ENCODE data around the gene LGR4. TPM values are rescaled to one million over a fixed set of nuclear protein-coding genes. Genes with fewer than 3 reads are reported as not detected.

The LGR4 gene
- total and polyA plus RNA-seq, 9 of the 15 experiments (the other 6 are each of a cell fraction or from before 2014, with no cell fraction given): 0.94 to 10.1 (median 5.8) TPM

GRCh38 chr11:27372164-27372563 lies 100.4 kb downstream of the LGR4 start (continued):
- TF ChIP-seq NKRF (IDR thresholded peaks at IDR 0.05; ENCODE audit: borderline replicate concordance) (no peak), STAG1 (CRISPR knock-in tag; IDR thresholded peaks at IDR 0.05; ENCODE audit: borderline replicate concordance) (no peak), RBM25 (IDR thresholded peaks at IDR 0.05; ENCODE audit: low read depth, low read length, severe bottlenecking) (no peak), ESRRB (CRISPR knock-in tag; IDR thresholded peaks at IDR 0.05; ENCODE audit: borderline replicate concordance) (no peak), NFE2 (IDR thresholded peaks at IDR 0.05; ENCODE audit: low read depth) (0 out of 2 replicates have a peak, but pooled peaks have one; percentile 1), RB1 (IDR thresholded peaks at IDR 0.05; ENCODE audit: low read depth) (no peak; the same call in 1 of the 2 replicates), MAFK (IDR thresholded peaks at IDR 0.05; ENCODE audit: low read length) (no peak), CHD4 (IDR thresholded peaks at IDR 0.05; ENCODE audit: insufficient read depth, insufficient replicate concordance, low read depth, low read length, poor library complexity, severe bottlenecking) (no peak), NFIX (CRISPR knock-in tag; IDR thresholded peaks at IDR 0.05; ENCODE audit: low read depth) (no peak), DACH1 (IDR thresholded peaks at IDR 0.05; ENCODE audit: partially characterized antibody) (no peak), ZNF589 (CRISPR knock-in tag; IDR thresholded peaks at IDR 0.05; ENCODE audit: low read depth) (0 out of 2 replicates have a peak, but pooled peaks have one; percentile 39)
- TF ChIP-seq, protein P1, sequence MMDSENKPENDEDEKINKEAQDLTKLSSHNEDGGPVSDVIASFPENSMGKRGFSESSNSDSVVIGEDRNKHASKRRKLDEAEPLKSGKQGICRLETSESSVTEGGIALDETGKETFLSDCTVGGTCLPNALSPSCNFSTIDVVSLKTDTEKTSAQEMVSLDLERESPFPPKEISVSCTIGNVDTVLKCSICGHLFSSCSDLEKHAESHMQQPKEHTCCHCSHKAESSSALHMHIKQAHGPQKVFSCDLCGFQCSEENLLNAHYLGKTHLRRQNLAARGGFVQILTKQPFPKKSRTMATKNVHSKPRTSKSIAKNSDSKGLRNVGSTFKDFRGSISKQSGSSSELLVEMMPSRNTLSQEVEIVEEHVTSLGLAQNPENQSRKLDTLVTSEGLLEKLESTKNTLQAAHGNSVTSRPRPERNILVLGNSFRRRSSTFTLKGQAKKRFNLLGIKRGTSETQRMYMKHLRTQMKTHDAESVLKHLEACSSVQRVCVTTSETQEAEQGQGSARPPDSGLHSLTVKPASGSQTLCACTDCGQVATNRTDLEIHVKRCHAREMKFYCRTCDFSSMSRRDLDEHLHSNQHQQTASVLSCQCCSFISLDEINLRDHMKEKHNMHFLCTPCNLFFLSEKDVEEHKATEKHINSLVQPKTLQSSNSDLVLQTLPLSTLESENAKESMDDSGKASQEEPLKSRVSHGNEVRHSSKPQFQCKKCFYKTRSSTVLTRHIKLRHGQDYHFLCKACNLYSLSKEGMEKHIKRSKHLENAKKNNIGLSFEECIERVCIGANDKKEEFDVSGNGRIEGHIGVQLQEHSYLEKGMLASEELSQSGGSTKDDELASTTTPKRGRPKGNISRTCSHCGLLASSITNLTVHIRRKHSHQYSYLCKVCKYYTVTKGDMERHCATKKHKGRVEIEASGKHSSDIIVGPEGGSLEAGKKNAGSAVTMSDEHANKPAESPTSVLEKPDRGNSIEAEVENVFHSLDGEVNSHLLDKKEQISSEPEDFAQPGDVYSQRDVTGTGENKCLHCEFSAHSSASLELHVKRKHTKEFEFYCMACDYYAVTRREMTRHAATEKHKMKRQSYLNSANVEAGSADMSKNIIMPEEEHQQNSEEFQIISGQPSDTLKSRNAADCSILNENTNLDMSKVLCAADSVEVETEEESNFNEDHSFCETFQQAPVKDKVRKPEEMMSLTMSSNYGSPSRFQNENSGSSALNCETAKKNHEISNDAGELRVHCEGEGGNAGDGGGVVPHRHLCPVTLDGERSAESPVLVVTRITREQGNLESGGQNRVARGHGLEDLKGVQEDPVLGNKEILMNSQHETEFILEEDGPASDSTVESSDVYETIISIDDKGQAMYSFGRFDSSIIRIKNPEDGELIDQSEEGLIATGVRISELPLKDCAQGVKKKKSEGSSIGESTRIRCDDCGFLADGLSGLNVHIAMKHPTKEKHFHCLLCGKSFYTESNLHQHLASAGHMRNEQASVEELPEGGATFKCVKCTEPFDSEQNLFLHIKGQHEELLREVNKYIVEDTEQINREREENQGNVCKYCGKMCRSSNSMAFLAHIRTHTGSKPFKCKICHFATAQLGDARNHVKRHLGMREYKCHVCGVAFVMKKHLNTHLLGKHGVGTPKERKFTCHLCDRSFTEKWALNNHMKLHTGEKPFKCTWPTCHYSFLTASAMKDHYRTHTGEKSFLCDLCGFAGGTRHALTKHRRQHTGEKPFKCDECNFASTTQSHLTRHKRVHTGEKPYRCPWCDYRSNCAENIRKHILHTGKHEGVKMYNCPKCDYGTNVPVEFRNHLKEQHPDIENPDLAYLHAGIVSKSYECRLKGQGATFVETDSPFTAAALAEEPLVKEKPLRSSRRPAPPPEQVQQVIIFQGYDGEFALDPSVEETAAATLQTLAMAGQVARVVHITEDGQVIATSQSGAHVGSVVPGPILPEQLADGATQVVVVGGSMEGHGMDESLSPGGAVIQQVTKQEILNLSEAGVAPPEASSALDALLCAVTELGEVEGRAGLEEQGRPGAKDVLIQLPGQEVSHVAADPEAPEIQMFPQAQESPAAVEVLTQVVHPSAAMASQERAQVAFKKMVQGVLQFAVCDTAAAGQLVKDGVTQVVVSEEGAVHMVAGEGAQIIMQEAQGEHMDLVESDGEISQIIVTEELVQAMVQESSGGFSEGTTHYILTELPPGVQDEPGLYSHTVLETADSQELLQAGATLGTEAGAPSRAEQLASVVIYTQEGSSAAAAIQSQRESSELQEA (IDR thresholded peaks at IDR 0.05; ENCODE audit: low read depth): no peak
- TF ChIP-seq, protein P2, sequence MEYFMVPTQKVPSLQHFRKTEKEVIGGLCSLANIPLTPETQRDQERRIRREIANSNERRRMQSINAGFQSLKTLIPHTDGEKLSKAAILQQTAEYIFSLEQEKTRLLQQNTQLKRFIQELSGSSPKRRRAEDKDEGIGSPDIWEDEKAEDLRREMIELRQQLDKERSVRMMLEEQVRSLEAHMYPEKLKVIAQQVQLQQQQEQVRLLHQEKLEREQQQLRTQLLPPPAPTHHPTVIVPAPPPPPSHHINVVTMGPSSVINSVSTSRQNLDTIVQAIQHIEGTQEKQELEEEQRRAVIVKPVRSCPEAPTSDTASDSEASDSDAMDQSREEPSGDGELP (CRISPR knock-in tag; IDR thresholded peaks at IDR 0.05; ENCODE audit: borderline replicate concordance): no peak
- TF ChIP-seq, protein P3, sequence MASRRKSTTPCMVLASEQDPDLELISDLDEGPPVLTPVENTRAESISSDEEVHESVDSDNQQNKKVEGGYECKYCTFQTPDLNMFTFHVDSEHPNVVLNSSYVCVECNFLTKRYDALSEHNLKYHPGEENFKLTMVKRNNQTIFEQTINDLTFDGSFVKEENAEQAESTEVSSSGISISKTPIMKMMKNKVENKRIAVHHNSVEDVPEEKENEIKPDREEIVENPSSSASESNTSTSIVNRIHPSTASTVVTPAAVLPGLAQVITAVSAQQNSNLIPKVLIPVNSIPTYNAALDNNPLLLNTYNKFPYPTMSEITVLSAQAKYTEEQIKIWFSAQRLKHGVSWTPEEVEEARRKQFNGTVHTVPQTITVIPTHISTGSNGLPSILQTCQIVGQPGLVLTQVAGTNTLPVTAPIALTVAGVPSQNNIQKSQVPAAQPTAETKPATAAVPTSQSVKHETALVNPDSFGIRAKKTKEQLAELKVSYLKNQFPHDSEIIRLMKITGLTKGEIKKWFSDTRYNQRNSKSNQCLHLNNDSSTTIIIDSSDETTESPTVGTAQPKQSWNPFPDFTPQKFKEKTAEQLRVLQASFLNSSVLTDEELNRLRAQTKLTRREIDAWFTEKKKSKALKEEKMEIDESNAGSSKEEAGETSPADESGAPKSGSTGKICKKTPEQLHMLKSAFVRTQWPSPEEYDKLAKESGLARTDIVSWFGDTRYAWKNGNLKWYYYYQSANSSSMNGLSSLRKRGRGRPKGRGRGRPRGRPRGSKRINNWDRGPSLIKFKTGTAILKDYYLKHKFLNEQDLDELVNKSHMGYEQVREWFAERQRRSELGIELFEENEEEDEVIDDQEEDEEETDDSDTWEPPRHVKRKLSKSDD (conservative IDR thresholded peaks at IDR 0.05; ENCODE audit: low read length): no peak
